Stimulated activated CD4-positive, alpha-beta T cell treated with anti-CD3 and anti-CD28 coated beads, Interleukin-1b, Interleukin-23, amount 100 ng/mL, for 4 hours (primary cell): ENCODE data around the gene IAH1.

Experiments used
- DNase-seq, 2 donors: peaks; one replicate each; pipeline ENCODE4 v3.0.0-alpha.2; 2020; ENCODE audit warnings: low read depth in 2 of 2

Gene IAH1

DNA sequence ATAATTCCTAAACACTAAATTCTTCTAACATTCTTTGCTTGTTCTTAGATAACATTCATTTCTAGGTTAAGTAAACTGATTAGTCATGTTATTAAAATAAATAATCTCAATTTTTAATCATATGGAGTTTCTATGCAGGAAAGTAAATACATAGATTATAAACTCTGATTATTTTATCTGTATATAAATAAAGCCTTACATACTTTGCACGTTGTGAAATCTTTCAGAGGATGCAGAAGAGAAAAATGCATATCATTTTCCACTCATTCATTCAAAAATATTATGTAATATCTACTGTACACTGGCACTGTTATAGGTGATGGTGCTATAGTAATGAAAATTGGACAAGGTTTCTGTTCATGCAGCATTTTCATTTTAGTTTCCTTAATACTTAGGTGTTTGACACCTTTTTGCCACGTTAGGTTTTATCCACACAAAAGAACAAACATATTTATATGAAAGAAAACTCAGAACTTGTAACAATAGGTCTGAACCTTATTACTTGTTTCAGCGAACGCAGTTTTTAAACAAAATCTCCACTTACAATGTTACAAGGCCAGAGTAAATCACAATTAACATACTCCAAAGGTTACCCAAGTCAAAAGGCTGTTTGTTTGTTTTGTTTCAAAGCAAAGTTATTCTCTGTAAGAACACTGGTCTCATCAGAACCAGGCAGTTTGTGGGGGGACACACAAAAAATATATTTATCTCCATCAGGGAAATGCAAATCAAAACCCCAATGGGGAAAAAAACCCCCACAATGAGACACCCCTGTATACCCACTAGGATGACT, 53.8 kb downstream of the IAH1 start:
- DNase-seq: no peak

DNA sequence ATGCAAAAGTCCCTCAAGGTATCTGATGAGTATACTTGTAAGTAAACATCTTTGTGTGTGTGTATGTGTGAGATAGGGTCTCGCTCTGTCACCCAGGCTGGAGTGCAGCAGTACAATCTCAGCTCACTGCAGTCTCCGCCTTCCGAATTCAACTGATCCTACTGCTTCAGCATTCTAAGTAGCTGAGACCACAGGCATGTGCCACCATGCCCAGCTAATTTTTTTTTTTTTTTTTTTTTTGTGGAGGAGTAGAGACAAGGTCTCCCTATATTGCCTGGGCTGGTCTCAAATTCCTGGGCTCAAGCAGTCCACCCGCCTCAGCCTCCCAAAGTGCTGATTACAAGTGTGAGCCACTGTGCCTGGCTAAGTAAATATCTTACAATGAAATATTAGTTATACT, 58.1 kb downstream of the IAH1 start:
- DNase-seq: no peak

DNA sequence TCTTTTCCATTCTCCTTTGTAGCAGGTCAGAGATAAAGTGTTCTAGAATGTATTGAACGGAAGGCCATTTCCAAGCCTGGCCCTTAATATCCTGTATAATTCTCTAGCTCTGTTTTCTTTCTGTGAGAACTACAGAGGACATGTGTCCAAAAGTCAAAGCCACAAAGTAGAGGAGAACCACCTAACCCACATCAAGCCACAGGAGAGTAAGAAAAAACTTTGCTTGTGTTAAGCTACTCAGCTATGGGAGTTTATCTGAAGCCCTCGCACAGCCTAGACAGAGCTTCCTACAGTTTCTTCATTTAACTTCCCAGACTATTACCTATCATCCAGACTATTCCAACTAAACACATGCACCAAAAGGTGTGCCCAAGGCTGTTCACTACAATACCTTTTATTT, 59.3 kb downstream of the IAH1 start:
- DNase-seq: no peak

- DNase-seq: no peak
These were observed 60.8 kb downstream of the IAH1 start for GRCh38 chr2:9535177-9535576.

- DNase-seq: no peak
These were observed 62.2 kb downstream of the IAH1 start for GRCh38 chr2:9536504-9536903.

DNA sequence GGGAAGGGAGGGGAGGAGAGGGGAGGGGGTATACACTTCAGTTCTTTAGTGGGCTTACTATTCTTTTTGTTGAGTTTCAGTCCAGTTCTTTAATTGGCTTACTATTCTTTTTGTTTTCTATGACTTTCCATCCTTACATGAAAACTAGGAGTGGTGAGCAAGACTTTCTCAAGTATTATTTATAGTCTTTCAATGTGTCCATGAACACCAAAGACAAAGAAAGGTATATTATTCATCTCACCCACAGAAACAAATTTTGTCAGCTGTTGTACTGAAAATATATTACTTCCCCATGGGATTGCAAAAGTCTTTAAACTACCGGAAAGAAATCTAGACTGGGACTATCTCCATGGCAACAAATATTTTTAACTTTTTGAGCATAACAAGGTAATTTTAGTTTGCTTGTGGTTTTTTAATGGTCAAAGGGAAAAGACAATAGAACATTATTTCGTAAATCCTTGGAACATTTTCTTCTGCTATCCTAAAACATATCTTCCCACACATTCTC, 63.7 kb downstream of the IAH1 start:
- DNase-seq: no peak
